Gastrocnemius medialis (tissue), 4 donors: ENCODE results near the gene BTNL2.

Experiments
- CTCF ChIP-seq, 5 experiments: fragments of 450-650 bp in 3 of 5; fragments of 200-600 bp in 2 of 5; sonication (generic) in 2 of 5; IDR thresholded peaks in 4 of 5; conservative IDR thresholded peaks in 1 of 5; 1 replicate in 4 of 5; 2 replicates in 1 of 5; pipeline ENCODE4 v1.5.1; 2016 to 2019; ENCODE audit warnings: antibody characterized with exemption in 5 of 5, mild to moderate bottlenecking in 3 of 5, moderate library complexity in 3 of 5
- POLR2A ChIP-seq, 2 donors: fragments of 450-650 bp; IDR thresholded peaks; one replicate each; pipeline ENCODE4 v1.6.1; 2017; ENCODE audit warnings: antibody characterized with exemption in 2 of 2, mild to moderate bottlenecking in 2 of 2, moderate library complexity in 2 of 2

GRCh38 chr6:32393665-32394420 lies 13.1 kb downstream of the BTNL2 start:
- TF ChIP-seq POLR2A (IDR thresholded peaks at IDR 0.05) = no peak
- no peak for TF ChIP-seq CTCF (IDR thresholded peaks at IDR 0.05 in 4 of 5, conservative IDR thresholded peaks at IDR 0.05 in 1 of 5)
